KMS-11 (cell line): Measurements from ENCODE around the gene KAT5.

Source experiments
- H2AFZ ChIP-seq: fragments of 200-600 bp; sonication (generic); 2 replicates; pipeline ENCODE4 v1.6.1; 2016; ENCODE audit warnings: antibody characterized with exemption, mixed run types, low read depth
- H3K27ac ChIP-seq: fragments of 200-600 bp; sonication (generic); 2 replicates; pipeline ENCODE4 v1.6.1; 2016; ENCODE audit warnings: mild to moderate bottlenecking, mixed run types
- H3K27me3 ChIP-seq: fragments of 200-600 bp; sonication (generic); 2 replicates; pipeline ENCODE4 v1.6.1; 2017; ENCODE audit warnings: mild to moderate bottlenecking, low read depth, mixed run types, moderate library complexity; ENCODE audit not compliant: insufficient read depth
- H3K36me3 ChIP-seq: fragments of 200-600 bp; sonication (generic); 2 replicates; pipeline ENCODE4 v1.6.1; 2017; ENCODE audit warnings: mild to moderate bottlenecking, mixed run types; ENCODE audit not compliant: insufficient read depth
- H3K4me1 ChIP-seq: fragments of 200-600 bp; sonication (generic); 2 replicates; pipeline ENCODE4 v1.6.1; 2016; ENCODE audit warnings: mild to moderate bottlenecking, low read depth, mixed run types; ENCODE audit not compliant: poor library complexity, severe bottlenecking
- H3K4me2 ChIP-seq: fragments of 200-600 bp; sonication (generic); 2 replicates; pipeline ENCODE4 v1.7.0; 2016; ENCODE audit warnings: mild to moderate bottlenecking, mixed run types
- H3K4me3 ChIP-seq: fragments of 200-600 bp; sonication (generic); IDR thresholded peaks from 2 replicates; pipeline ENCODE4 v1.6.1; 2017; ENCODE audit warnings: low read depth, low read length, mixed read lengths; ENCODE audit not compliant: insufficient read depth
- H3K79me2 ChIP-seq: fragments of 200-600 bp; sonication (generic); 2 replicates; pipeline ENCODE4 v1.6.1; 2016; ENCODE audit warnings: low read depth, mixed run types; ENCODE audit not compliant: insufficient read depth
- H3K9ac ChIP-seq: fragments of 200-600 bp; sonication (generic); 2 replicates; pipeline ENCODE4 v1.6.1; 2016; ENCODE audit warnings: mild to moderate bottlenecking, mixed run types
- H4K20me1 ChIP-seq: fragments of 200-600 bp; sonication (generic); 2 replicates; pipeline ENCODE4 v1.6.1; 2016; ENCODE audit warnings: mild to moderate bottlenecking, mixed run types; ENCODE audit not compliant: insufficient read depth
- CTCF ChIP-seq: fragments of 200-600 bp; sonication (generic); conservative IDR thresholded peaks from 2 replicates; pipeline ENCODE4 v1.6.1; 2017; ENCODE audit warnings: low read depth, mild to moderate bottlenecking, antibody characterized with exemption, low read length, moderate library complexity, mixed read lengths

KAT5 gene

GRCh38 chr11:65720211-65720934, 8.3 kb downstream of the KAT5 start, which contains the start of gene RNASEH2C:
RNASEH2C (minus strand) TSS chr11:65720798; CDS start chr11:65720758, 40 bp downstream.
- peaks cover 16% of the 10 kb centered on the region for H3K4me1 ChIP-seq
- H3K4me2 ChIP-seq: peak within 1 kb of the TSS; percentile 97
- peaks cover 23% of the 10 kb centered on the region for H3K79me2 ChIP-seq
- H3K27me3 ChIP-seq: no peaks in the 10 kb centered on the region
- peak within 1 kb of the TSS; percentile 24 for H3K4me3 ChIP-seq
- peak within 1 kb of the TSS; percentile 72 for H3K9ac ChIP-seq
- no peaks in the 10 kb centered on the region for H3K36me3 ChIP-seq
- H4K20me1 ChIP-seq: no peaks in the 10 kb centered on the region
- peak within 1 kb of the TSS; percentile 35 for H3K27ac ChIP-seq
- TF ChIP-seq CTCF: no peak
- H2AFZ ChIP-seq: peak within 1 kb of the TSS; percentile 54

- Histone ChIP-seq H2AFZ (no peak overlapping the region), H3K27me3 (no peaks in the 10 kb centered on the region), H3K27ac (no peak overlapping the region)
Observed at GRCh38 chr11:65722261-65722660, 10.2 kb downstream of the KAT5 start.

DNA sequence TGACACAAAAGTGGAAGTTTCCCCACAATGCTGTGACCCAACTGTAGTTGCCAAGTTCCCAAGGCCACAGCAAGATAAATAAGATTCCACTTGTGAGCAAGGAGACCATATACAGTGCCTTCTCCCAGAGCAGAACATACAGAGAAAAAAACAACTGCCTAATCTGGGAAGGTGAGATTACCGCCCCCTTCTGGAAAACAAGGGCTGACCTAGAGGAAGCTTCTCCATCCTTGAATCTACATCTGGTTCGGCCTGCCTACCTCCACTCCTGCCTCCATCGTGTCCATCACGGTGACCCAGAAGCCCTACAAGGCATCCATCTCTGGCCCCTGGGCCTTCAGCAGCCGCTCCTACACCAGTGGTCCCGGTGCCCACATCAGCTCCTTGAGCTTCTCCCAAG, 14.6 kb downstream of the KAT5 start:
- TF ChIP-seq CTCF: no peak
- no peaks in the 10 kb centered on the region for H4K20me1 ChIP-seq
- H3K36me3 ChIP-seq: no peaks in the 10 kb centered on the region
- no peaks in the 10 kb centered on the region for H3K4me1 ChIP-seq
- no peak overlapping the region for H3K4me3 ChIP-seq
- no peaks in the 10 kb centered on the region for H3K27me3 ChIP-seq
- H2AFZ ChIP-seq: no peak overlapping the region
- no peaks in the 10 kb centered on the region for H3K79me2 ChIP-seq
- no peak overlapping the region for H3K27ac ChIP-seq
- no peak overlapping the region for H3K9ac ChIP-seq
- no peak overlapping the region for H3K4me2 ChIP-seq

More at GRCh38 chr11:65722261-65722660, 10.2 kb downstream of the KAT5 start:
- H4K20me1 ChIP-seq: no peaks in the 10 kb centered on the region
- no peak overlapping the region for H3K4me2 ChIP-seq
- peaks cover 20% of the 10 kb centered on the region for H3K79me2 ChIP-seq
- H3K9ac ChIP-seq: no peak overlapping the region
- no peak for TF ChIP-seq CTCF
- no peak overlapping the region for H3K4me3 ChIP-seq
- peaks cover 16% of the 10 kb centered on the region for H3K4me1 ChIP-seq
- H3K36me3 ChIP-seq: no peaks in the 10 kb centered on the region

GRCh38 chr11:65727865-65728264, 15.8 kb downstream of the KAT5 start:
- H3K36me3 ChIP-seq: no peaks in the 10 kb centered on the region
- no peaks in the 10 kb centered on the region for H3K4me1 ChIP-seq
- H3K27ac ChIP-seq: no peak overlapping the region
- H3K27me3 ChIP-seq: no peaks in the 10 kb centered on the region
- H4K20me1 ChIP-seq: no peaks in the 10 kb centered on the region
- H3K79me2 ChIP-seq: no peaks in the 10 kb centered on the region
- TF ChIP-seq CTCF: no peak
- no peak overlapping the region for H3K4me2 ChIP-seq
- H3K4me3 ChIP-seq: no peak overlapping the region
- no peak overlapping the region for H3K9ac ChIP-seq
- H2AFZ ChIP-seq: no peak overlapping the region
